A673 (cell line): ENCODE data around the gene HAAO. TPM values are rescaled to one million over a fixed set of nuclear protein-coding genes. Genes with fewer than 3 reads are reported as not detected.

Experiments
- BruUV-seq: library from RNA; stranded (reverse); fragments of 400-500 nt; replicated peaks from 2 replicates; lab custom pipeline; 2021; lab: Mats Ljungman, UMichigan
- CTCF ChIA-PET: fragments of 300-600 bp; sonication (Branson Sonifier 250); formaldehyde crosslinking; loops from one replicate; lab custom pipeline; 2022; ENCODE audit warnings: antibody characterized with exemption; lab: Charles Lee
- POLR2A ChIA-PET: fragments of 300-600 bp; sonication (Branson Sonifier 250); formaldehyde crosslinking; loops from one replicate; lab custom pipeline; 2022; ENCODE audit warnings: antibody characterized with exemption; ENCODE audit not compliant: low non-redundant PET; lab: Charles Lee
- DNase-seq: peaks from one replicate; pipeline ENCODE4 v3.0.0-alpha.2; 2015; ENCODE audit warnings: low spot score
- H3K27ac ChIP-seq: fragments of 200-600 bp; sonication (generic); 2 replicates; pipeline ENCODE4 v1.5.1; 2016; ENCODE audit warnings: mixed run types, low read depth, mild to moderate bottlenecking, mixed read lengths, antibody characterized with exemption, low read length; ENCODE audit not compliant: poor library complexity, severe bottlenecking
- H3K27me3 ChIP-seq: fragments of 200-600 bp; sonication (generic); replicated peaks from 2 replicates; pipeline ENCODE4 v1.6.1; 2017; ENCODE audit warnings: mixed run types, low read depth, mild to moderate bottlenecking, mixed read lengths, antibody characterized with exemption, low read length; ENCODE audit not compliant: insufficient read depth, poor library complexity
- H3K36me3 ChIP-seq: fragments of 200-600 bp; sonication (generic); 2 replicates; pipeline ENCODE4 v1.6.1; 2016; ENCODE audit warnings: mixed run types, mild to moderate bottlenecking, mixed read lengths, antibody characterized with exemption, low read length; ENCODE audit not compliant: insufficient read depth, poor library complexity, severe bottlenecking
- H3K4me1 ChIP-seq: fragments of 200-600 bp; sonication (generic); 2 replicates; pipeline ENCODE4 v1.6.1; 2017; ENCODE audit warnings: mixed run types, mild to moderate bottlenecking, mixed read lengths, antibody characterized with exemption, low read length; ENCODE audit not compliant: insufficient read depth, poor library complexity, severe bottlenecking
- H3K4me3 ChIP-seq: fragments of 200-600 bp; sonication (generic); 2 replicates; pipeline ENCODE4 v1.5.1; 2016; ENCODE audit warnings: low read depth, mixed run types, mild to moderate bottlenecking, mixed read lengths, low read length; ENCODE audit not compliant: poor library complexity, severe bottlenecking
- H3K9me3 ChIP-seq: fragments of 200-600 bp; sonication (generic); 2 replicates; pipeline ENCODE4 v1.6.1; 2016; ENCODE audit warnings: mixed run types, low read depth, mild to moderate bottlenecking, mixed read lengths, antibody characterized with exemption, low read length; ENCODE audit not compliant: poor library complexity, severe bottlenecking
- EZH2 ChIP-seq: fragments of 200-600 bp; sonication (generic); IDR thresholded peaks from 2 replicates; pipeline ENCODE4 v1.6.1; 2017; ENCODE audit warnings: borderline replicate concordance, low read depth, mild to moderate bottlenecking, mixed read lengths, antibody characterized with exemption, low read length; ENCODE audit not compliant: poor library complexity, severe bottlenecking
- intact Hi-C: fragments of 100-400 bp; cut with micrococcal nuclease; formaldehyde crosslinking; loops from one replicate; pipeline ENCODE4 v1.10.0; 2022; ENCODE audit not compliant: unreplicated experiment
- total RNA-seq: library from RNA; stranded (reverse); gene quantifications from 2 replicates; pipeline ENCODE4 v1.2.3, GENCODE V29; 2021
- TF ChIP-seq, protein P1 (sequence below): fragments of 300-800, 200-600 bp; sonication (generic); conservative IDR thresholded peaks from 2 replicates; pipeline ENCODE4 v1.5.1; 2017; ENCODE audit warnings: low read depth, mild to moderate bottlenecking, antibody characterized with exemption, low read length, moderate library complexity, mixed read lengths

HAAO gene
- total RNA-seq, 1 experiment from 2014 or later = 2.4 TPM

DNA sequence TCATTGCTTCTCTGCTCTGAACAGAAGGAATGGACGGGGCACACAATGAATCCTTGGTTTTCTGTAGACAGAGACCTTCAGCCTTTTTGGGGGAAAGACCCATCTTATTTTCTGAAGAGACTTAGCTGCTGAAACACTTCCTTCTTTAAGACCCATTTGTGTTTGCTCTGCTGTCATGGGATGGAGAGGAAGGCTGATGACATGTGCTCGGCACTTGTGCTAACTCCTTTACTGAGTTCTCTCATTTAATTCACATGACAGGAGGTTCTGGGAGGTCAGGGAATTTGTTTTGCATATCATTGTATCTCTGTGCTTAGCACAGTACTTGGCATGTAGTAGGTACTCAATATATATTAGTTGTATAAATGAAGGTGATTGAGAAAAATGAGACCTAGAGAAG lies 67.5 kb downstream of the HAAO start:
- no peak for DNase-seq
- Histone ChIP-seq H3K27me3 (no peaks in the 10 kb centered on the region), H3K4me3 (no peak overlapping the region), H3K36me3 (no peaks in the 10 kb centered on the region), H3K9me3 (peaks cover 4% of the 10 kb centered on the region), H3K4me1 (no peaks in the 10 kb centered on the region), H3K27ac (no peak overlapping the region)
- no TSS peak for BruUV-seq
- POLR2A ChIA-PET = no interaction called here
- CTCF ChIA-PET = no interaction called here
- intact Hi-C loops = no loop called here
- TF ChIP-seq, protein P1, sequence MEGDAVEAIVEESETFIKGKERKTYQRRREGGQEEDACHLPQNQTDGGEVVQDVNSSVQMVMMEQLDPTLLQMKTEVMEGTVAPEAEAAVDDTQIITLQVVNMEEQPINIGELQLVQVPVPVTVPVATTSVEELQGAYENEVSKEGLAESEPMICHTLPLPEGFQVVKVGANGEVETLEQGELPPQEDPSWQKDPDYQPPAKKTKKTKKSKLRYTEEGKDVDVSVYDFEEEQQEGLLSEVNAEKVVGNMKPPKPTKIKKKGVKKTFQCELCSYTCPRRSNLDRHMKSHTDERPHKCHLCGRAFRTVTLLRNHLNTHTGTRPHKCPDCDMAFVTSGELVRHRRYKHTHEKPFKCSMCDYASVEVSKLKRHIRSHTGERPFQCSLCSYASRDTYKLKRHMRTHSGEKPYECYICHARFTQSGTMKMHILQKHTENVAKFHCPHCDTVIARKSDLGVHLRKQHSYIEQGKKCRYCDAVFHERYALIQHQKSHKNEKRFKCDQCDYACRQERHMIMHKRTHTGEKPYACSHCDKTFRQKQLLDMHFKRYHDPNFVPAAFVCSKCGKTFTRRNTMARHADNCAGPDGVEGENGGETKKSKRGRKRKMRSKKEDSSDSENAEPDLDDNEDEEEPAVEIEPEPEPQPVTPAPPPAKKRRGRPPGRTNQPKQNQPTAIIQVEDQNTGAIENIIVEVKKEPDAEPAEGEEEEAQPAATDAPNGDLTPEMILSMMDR = no peak
- no peak for TF ChIP-seq EZH2

DNA sequence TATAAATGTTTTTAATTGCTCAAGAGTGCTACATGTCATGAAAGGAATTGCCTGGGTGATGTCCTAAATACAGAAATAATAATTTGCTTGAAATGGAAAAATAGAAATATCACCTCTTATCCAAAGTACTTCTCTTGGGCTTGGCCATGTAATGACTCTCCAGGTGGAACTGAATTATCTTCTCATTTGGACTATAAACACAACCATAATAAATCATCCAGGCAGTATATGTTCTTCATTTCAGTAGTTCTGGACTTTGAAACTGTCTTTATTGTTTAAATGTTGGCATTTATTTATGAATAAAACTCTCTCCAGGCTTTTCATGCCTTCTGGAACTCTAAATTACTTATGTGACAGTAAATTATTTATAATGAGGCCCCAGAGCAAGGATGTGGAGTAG lies 68.9 kb downstream of the HAAO start:
- no peak for DNase-seq
- H3K4me3 ChIP-seq = no peak overlapping the region
- ChIA-PET CTCF (no interaction called here), POLR2A (no interaction called here)
- intact Hi-C loops = no loop called here
- TF ChIP-seq, protein P1 = no peak
- TF ChIP-seq EZH2 = no peak
- no peaks in the 10 kb centered on the region for H3K36me3 ChIP-seq
- H3K27ac ChIP-seq = no peak overlapping the region
- no peaks in the 10 kb centered on the region for H3K27me3 ChIP-seq
- H3K9me3 ChIP-seq = no peaks in the 10 kb centered on the region
- BruUV-seq = no TSS peak
- H3K4me1 ChIP-seq = no peaks in the 10 kb centered on the region

DNA sequence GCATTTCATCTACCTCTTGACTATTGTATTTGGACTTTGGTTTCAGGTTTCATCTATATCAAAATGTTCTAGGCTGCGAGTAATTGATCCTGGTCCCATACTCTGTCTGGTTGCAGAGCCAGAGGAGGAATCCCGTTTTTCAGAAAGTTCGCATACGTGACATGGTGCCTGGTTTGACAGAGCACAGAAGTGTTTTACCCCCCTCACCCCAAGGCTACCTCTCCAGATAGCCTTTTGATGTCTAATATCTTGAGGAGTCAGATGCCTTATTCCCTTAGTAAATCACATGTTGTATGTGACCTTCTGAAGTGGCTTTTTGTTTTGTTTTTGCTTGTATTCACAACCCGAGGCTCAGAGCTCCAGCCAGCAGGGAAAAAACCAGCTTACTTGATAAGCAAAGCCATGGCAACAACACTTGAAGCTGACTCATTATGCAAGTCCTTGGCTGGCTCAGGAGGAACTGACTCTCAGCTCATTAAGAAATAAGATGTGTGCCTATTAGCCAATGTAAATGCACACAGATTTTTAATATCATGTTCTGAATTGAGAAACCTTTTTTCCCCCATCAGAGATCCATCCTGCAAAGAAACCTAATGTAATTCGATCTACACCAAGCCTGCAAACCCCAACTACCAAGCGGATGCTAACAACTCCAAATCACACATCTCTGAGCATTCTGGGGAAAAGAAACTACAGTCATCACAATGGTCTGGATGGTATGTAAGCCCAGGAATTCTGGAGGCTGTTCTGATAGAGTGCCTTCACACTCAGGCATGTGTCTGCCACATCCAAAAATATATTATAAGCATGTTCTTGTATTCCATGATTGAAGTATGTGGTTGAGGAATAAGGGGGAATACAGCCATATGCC lies 69.8 kb downstream of the HAAO start:
- Histone ChIP-seq H3K36me3 (no peaks in the 10 kb centered on the region), H3K9me3 (no peaks in the 10 kb centered on the region), H3K4me1 (no peaks in the 10 kb centered on the region), H3K27ac (no peak overlapping the region), H3K4me3 (no peak overlapping the region), H3K27me3 (no peaks in the 10 kb centered on the region)
- CTCF ChIA-PET = no interaction called here
- TF ChIP-seq EZH2 = no peak
- TF ChIP-seq, protein P1 = no peak
- peak; percentile 24 for DNase-seq
- no TSS peak for BruUV-seq
- POLR2A ChIA-PET = no interaction called here
- intact Hi-C loops = no loop called here
